HG03378 (cell line): ENCODE results near the gene SLFNL1.
A peak's percentile ranks its signal among the peaks of the same experiment; 100 is the strongest.

Source experiments
- ATAC-seq: cut with Tn5 transposase; IDR thresholded peaks from one replicate; pipeline ENCODE4 v1.9.1; 2021; ENCODE audit warnings: mild to moderate bottlenecking, moderate library complexity; ENCODE audit not compliant: unreplicated experiment

SLFNL1 gene

DNA sequence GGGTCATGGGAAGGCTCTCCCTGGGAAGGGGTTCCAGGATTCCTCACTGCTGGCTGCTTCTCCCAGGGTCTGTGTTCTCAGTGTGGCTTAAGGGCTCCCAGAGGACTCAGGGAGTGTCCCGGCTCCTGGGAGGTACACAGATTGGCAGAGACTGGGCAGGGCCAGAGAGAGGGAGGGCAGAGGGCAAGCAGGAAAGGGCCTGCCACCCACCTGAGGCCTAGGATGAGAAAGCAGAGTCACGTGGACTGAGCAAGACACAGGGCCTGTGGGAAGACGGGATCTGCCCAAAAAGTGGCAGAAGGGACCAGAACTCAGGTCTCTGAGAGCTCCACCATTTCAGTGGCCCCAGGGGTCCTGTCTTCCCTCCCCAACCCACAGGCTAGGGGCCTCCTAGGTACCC lies 871 bp downstream of the SLFNL1 start:
- ATAC-seq, result no peak

DNA sequence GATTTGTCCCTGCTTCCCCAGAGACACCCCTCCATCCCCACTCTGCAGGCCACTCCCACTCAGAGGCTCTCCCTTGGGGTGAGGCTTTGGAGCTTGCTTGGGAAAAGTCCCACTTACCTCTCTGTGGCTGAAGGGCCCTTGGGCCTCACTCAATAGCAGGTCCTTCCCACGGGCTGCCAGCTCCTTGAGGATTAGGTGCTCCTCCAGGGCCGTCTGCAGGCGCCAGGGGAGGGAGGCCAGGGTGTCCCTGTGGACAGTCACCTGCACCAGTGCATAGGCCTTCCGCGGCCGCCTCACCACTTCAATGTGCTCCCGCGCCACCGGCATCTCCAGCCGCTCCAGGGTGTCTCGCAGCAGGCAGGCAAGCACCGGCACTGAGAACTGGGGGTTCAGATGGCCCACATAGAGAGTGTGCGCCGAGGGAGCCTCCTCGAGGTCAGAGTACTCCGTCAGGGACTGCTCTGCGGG lies 1.4 kb downstream of the SLFNL1 start:
- no peak for ATAC-seq

DNA sequence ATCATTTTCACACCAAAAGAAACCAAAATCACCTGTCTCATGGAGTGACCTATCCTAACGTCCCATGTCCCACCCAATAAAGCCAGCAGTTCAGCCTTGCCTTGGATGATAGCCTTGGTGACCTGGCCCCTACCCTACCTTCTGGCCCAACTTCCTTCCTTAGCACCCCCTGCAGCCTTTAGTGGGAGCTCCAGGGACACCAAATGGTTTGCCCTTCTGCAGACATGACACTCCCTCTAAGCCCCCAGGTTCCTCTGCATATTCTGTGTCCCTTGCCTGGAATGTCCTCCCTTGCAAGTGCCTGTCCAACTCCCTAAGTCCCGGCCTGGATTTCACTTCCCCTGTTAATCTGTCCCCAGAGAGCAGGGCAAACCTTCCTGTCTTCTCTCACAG lies 2.2 kb downstream of the SLFNL1 start:
- ATAC-seq, result no peak

DNA sequence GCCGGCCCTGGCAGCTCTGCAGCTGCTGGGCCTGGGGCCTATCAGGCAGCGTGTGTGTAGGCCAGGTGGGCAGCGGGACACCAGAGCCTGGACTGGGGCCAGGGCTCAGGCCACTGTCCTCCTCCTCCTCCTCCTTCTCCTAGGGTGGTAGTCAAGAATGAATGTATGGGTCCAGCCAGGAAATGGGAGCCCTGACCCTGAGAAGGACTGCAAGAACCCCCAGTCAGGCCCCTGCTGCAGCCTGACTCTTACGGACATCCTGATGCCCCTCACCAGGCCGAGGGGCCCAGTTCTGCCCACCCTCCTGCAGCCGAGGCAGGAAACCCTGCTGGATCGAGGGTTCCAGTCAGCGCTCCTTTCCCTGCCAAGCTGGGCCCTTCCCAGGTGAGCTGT lies 3.5 kb downstream of the SLFNL1 start:
- no peak for ATAC-seq

DNA sequence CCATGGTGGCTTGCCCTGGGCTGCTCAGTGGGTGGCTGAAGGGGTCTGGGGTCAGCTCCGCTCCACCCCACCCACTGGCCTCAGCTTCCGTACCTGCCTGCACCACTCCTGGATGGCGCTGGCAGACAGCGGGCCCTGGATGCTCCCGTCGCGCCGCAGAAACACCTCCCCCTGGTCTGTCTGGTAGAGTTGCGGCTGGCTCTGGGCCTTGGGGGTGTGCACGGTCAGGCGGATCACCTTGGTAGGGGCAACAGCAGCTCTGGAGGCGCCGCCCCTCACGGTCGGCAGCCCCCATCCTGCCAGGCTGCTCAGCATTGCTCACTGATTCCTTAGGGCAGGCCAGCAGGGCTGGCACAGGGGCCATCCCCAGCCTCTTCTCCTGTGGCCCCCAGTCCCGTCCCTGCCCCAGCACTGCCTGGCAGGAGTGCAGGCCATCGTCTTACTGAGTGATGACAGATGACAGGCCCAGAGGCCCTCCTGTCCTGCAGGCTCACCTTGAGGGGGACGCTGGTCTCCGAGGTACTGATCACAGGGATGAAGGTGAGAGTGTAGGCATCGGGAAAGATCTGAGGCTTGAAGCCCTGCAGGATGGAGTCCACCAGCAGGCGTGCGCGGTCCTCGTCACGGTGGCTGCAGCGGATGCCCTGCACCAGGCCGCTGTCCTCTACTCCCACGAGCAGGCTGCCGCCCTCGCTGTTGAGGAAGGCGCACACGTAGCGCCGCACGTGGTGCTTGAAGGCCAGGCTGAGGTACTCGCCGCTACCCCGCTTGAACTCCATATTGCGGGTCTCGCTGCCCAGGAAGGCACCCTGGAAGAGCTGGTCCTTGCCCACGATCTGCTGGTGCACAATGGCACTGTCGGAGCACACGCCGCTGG lies 4.1 kb downstream of the SLFNL1 start:
- ATAC-seq, result no peak

DNA sequence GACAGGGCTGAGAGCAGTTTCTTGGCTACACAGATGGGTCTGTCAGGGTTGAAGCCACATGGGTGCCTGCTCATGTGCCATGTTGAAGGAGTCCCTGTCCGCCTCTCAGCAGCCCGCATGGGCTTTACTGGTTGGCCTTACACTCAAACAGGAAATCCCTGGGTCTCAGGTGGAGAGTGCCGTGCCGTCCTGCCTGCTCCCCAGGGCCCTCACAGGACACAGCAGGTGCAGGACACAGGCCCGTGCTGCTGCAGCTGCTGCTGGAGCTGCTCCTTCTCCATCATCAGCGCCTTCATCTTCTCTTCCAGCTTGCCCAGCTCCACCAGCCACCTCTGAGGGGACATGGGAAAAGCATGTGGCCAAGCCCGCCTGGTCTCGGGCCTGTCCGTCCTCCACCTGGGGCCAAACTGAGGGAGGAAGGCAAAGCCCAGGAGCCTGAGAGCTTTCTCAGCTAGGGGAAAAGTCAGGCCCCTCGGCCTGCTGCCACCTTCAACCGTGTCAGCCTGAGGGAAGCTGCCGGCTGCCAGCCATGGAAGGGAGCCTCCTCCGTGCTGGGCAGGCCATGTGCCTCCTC lies 5.5 kb downstream of the SLFNL1 start:
- ATAC-seq, result no peak

DNA sequence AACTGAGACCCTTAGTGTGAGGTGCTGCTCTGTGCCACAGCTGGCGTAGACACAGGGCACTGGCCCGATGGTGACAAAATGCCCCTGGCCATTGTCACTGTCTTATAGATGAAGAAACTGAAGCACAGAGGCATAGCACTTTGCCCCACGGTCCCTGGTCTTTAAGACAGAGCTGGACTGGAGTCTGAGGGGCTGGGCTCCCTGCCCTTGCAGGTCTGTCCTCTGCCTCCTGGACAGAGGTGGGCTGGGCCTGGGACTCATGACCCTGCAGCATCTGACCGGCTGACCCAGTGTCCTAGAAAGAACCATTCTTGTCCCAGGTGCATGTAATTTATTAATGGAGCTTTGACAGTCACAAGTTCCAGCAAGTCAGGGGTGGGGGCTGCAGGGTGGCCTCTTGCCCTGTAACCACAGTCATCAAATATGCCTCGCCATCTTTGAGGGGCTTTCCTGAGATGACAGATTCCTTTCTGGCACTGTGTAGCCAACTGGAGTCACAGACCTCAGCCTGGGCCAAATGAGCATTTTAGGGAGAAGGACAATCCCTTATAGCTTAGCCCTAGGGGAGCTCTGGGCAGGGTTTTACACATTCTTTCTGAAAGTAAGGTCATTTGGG lies 6.1 kb downstream of the SLFNL1 start:
- no peak for ATAC-seq

DNA sequence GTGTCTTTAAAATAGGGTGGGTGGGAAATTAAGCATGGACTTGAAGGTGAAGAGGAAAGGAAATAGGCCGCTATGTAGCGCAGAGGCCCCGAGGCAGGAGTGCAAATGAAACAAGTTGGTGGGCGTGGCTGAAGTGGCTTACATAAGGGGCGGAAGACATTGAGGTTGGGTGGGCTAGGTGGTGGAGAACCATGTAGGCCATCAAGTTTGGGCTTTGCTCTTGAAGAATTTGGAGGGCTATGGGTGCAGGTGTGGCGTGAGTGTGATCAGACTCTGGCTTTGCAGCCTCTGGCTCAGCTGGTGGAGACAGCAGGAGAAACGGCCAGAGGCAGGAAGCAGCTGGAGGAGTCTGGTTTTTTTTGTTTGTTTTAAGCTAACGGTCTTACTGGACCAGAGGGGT lies 6.7 kb downstream of the SLFNL1 start:
- no peak for ATAC-seq

DNA sequence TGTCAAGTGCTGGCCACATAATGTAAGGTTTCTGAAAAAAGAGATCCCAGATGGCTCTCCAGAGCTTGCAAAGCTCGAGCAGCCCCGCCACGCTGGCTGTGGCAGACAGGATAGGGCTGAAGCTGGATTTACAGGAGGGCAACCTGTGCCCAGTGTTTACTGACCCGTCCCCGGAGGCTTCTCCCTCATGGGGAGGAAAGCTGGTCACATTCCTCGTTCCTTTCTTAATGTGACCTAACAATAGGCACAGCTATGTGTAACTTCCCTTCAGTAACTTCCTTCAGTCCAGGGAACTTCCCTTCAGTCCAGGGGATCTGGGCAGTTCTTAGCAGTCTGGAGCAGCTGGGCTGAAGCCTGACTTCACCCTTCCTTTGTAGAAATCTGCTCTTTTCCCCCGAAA lies 7.7 kb downstream of the SLFNL1 start:
- no peak for ATAC-seq

DNA sequence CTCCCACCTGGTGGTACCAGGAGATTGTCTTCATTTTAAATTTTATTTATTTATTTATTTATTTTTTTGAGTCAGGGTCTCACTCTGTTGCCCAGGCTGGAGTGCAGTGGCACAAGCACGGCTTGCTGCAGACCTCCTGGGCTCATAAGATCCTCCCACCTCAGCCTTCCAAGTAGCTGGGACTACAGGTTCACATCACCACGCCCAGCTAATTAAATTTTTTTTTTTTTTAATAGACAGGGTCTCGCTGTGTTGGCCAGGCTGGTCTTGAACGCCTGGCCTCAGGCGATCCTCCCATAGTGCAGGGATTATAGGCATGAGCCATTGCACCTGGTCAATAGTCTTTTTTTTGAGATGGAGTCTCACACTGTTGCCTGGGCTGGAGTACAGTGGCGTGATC lies 8.5 kb downstream of the SLFNL1 start:
- no peak for ATAC-seq

DNA sequence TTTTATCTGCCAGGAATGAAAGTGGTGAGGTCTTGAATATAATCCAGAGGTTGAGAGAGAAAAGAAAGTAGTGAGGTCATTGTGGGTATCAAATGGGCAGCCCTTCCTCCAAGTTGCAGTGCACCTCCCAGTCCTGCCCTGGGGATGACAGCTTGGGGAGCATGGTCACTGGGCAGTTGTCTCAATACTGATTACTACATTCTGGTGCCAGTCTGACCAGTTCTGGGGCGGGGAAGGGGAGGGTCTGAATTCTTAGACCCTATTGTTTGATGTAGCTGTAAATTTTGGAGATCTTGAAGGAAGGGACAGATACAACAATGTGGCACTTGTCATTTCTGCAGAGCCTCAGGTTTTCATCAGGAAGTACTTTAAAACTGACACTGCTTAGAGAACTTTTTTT lies 11.2 kb downstream of the SLFNL1 start:
- ATAC-seq, result no peak

DNA sequence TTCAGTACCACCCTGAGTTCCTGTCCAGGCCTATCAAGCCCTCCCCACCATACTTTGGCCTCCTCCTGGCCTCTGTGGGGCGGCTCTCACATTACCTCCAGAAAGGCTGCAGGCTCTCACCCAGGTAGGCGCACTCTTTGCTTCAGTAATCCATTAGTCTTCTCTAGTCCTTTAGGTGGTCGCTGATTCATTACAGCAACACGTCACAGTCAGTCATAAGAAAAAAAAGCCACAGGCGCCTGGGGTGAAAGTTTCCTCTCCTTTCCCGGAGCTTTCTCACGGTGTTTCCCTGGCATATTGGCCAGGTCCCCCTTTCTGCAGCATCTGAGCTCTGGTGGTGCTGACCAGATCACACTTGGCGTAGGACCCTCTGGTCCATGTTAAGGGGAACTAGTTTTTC lies 12.1 kb downstream of the SLFNL1 start:
- no peak for ATAC-seq

DNA sequence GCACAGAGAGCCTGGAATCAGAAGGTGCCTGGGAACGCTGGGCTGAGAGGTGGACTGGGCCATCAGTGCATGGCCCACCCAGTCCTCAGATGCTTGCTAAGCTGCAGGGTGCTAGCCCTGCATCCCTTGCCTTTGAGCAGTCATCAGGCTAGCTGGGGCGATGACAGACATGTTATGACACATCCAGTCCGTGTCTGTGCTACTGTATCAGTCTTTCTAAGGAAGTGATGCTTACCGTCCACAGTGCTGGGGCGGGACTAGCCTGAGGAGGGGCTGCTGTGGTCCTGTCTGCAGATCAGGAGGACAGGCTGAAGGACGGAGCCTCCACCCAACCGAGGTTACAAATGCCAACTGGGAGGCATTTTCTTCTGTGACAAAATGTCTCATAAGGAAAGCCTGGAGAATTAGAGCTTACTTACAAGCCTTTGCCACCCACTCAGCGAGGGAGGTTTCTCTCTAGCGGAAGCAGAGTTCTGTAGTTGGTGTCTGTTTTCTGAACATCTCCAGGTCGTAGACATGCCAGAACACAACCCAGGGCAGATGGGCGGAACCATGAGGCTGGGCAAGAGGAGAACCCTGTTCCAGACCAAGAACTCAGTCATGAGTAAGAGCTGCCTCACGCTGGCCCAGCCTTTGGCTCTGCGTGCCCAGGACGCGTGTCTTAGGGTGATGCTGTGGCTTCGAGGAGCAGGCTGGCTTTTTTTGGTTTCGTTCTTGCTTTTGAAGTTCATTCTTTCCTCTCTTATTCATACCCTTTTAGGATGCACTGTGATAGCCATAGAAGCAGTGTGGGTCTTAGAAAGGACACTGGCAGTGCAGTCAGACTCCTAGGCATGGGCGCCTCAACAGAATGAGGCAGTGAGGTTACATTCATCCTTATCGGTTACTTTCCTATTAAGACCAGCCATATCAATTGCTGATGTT lies 14.3 kb downstream of the SLFNL1 start:
- no peak for ATAC-seq

DNA sequence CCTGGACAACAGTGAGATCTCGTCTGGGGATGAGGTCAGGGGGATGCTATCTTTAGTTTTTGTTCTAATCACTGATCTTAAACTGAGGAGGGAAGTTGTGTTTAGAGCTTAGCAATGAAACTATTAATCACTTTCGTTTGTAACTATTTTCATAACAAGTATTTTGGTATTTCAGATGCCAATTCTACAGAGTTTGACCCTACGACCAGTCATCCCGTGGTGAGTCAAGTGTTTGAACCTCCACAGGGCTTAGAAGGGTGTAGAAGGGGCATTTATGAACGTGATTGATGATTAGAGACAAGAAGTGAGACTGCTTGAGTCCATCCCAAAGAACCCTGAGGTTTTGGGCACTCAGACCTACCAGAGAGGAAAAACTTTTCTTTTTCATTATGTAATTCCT lies 15.6 kb downstream of the SLFNL1 start:
- no peak for ATAC-seq

DNA sequence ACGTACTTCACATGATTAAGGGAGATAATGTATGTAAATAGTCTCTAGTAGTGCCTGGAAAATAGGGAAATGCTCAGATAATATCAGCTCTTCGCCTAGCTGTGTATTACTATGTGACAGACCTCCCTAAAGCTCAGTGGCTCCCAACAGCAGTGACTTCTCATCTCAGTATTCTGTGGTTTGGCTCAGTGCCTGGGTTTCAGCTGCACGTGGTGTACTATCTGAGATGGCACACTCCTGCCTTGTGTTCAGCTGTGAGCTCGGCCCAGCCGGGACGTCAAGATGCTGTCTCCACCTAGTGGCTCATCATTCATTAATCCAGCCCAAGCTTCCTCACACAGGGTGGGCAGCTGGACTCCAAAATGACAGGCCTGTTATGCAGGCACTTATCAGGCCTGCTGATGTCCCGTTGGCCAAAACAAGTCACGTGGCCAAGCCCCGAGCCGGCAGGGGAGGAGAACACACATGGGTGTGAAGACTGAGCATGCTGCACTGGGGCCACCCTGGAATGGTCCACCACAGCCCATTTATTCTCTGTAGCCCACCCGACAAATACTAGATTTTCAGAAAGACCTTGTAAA lies 17.8 kb downstream of the SLFNL1 start:
- ATAC-seq, result peak; percentile 90

DNA sequence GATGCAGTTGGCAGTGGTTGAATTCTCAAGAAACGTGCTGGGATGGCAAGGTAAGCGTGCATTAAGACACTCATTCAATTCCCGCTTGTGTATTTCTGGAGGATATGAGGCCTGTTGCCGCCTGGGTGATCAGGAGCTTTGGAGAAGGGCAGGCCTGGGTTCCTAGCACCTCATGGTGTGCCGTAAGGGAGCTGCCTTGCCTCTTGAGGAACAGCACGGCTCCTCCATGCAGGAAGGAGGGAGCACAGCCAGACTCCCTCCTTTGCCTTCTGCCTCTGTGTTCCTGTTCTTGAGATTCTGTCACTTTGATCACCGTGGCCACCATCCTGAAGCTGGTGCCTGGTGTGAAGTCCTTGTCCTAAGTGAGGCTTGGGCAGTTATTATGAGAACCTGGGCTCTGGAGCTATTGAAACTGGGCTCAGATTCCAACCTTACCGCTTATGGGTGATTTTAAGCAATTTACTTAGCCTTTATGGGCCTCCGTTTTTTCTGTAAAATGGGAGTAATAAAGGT lies 18.3 kb downstream of the SLFNL1 start:
- peak; percentile 5 for ATAC-seq

DNA sequence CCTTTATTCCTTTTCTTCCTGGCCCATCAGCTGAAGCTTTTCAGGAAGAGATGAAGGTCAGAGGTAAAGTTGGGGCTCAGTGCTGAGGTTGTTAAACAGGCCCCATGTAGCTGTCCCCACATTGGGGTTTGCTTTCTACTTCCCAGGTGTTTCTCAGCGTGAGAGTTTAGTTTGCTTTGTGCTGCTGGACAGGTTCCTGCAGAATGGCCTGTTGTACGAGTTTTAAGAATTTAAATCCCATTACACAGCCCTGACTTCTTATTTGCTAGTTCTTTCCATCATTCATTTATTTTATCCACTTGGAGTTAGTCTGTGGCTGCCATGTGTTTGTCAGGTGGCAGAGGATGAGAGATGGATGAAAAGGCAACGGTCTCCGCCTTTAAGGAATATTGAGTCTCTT lies 22.9 kb downstream of the SLFNL1 start:
- no peak for ATAC-seq

DNA sequence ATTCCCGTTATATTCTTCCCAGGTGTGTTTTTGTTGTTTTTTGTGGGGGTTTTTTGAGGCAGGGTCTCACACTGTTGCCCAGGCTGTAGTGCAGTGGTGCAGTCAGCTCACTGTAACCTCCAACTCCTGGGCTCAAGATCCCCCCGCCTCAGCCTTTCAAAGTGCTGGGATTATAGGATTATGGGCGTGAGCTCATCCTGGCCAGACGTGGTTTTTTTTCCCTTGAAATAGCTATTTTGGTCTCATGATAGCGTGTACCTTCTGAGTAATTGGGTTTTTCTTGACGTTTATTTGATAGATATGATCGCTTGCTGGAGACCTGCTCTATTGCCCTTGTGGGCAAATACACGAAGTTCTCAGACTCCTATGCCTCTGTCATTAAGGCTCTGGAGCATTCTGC lies 24.4 kb downstream of the SLFNL1 start:
- ATAC-seq, result no peak

DNA sequence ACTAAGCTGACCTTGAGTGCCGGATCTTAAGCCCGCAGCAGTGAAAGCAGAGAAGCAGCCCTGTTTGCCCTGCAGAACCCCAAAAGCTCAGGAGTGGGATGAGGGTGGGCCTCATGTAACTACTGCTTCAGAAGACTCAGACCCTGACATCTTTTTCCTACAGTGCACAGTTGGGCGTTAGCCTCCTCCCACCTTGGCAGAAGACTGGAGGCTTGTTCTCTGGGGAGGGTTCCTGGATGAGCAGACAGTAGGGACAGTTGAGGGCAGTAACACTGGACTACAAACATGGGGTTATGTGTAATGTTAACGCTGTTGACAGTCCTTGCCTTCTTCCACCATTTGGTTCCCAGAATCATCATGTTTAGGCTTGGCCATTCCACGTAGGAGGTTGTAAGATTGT lies 32.5 kb downstream of the SLFNL1 start:
- ATAC-seq, result no peak

DNA sequence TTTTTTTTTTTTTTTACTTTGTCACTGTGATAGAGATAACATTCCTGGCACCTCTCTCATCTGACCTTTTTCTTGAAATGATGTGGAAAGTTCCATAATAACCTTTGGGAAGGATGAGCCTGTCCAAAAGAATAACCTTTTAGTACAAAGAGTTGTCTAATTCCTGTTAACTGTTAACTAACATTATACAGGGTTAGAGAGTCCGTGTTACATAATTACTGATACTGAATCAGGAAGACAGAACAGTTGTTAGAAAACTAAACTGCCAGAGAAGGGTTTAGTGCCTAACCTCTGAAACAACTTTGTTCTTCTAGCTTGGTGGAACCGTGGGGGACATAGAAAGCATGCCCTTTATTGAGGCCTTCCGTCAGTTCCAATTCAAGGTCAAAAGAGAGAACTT lies 33.2 kb downstream of the SLFNL1 start:
- no peak for ATAC-seq
